RCC 7860 (cell line): ENCODE data around the gene DLX4.

ENCODE experiments used
- DNase-seq: peaks from one replicate; pipeline ENCODE4 v3.0.0-alpha.2; 2015; ENCODE audit warnings: low spot score
- FAIRE-seq: peaks from 2 replicates; lab custom pipeline; 2012; peaks lifted over from hg19 to GRCh38; lab: Jason Lieb, UNC

The DLX4 gene

DNA sequence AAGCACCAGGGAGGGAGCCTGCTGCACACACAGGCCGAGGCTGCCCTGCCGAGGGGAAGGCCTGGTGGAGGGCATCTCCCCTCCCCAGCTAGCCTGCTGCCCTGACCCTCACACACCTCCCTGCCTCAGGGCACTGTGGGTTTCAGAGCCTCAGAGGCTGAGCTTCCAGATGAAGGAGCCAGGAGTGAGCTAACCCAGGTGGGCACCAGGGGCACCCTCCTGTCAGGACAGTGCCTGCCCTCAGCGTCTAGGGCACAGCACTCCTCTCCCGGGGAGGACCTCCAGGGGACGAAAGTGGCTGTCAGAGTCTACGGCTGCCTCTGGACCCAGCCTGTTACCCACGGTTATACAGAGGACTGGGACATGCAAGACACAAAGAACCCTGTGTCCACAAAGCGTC lies 22.8 kb upstream of the DLX4 start:
- FAIRE-seq (no peak), DNase-seq (no peak)

GRCh38 chr17:49946964-49947584 lies 21.9 kb upstream of the DLX4 start:
- DNase-seq (peak; percentile 62), FAIRE-seq (peak; percentile 35)

GRCh38 chr17:49949634-49950033 lies 19.4 kb upstream of the DLX4 start:
- DNase-seq (no peak), FAIRE-seq (no peak)

- DNase-seq (no peak), FAIRE-seq (no peak)
Observed at GRCh38 chr17:49951362-49952082, 17.5 kb upstream of the DLX4 start.

GRCh38 chr17:49952209-49952911 lies 16.6 kb upstream of the DLX4 start:
- DNase-seq (peak; percentile 49), FAIRE-seq (no peak)

DNA sequence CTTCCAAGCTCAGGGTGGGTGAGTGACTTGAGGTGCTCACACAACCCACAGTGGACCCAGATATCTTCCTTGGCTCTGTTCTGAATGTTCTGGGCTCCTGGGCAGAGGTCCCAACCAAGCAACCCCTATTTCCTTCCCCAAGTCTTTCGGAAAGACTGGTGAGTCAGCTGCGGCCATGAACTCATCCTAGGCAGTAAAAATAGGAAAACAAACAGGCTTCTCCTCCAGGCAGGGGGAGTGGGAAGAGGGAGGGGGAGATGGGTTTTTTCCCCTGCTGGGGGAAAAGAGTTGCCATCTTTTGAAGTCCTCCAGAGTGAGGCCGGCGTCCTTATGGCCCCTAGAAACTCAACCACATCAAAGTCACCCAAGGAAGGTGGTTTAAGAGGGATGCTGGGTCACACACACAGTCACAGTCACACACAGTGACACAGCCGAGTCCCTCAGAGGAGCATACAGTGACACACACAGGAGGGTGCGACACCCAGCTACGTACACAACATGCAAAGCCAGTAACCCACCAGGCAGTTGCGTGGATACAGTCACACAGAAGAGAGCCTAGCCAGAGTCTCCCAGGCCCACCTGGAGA lies 16.0 kb upstream of the DLX4 start:
- peak; percentile 23 for DNase-seq
- FAIRE-seq = no peak

GRCh38 chr17:49955157-49955556 lies 13.8 kb upstream of the DLX4 start:
- no peak for FAIRE-seq
- DNase-seq = peak; percentile 22

DNA sequence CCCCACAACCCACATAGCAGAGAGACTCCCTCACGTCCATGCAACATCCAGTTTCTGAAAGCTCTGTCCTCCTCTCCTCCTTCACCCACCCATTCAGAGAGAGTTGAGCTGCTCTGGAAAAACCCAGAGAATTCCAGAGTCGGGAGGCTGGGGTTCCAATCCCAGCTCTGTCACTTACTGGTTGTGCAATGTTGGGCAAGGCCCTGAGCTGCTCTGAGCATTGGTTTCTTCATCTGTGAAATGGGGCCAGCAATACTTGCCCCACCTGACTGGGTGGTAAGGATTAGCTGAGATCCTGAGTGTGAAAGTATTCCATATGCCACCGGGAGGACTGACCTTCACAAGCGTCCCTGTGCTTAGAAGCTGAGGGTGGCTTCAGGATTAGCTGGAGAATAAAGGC lies 12.2 kb upstream of the DLX4 start:
- no peak for FAIRE-seq

DNA sequence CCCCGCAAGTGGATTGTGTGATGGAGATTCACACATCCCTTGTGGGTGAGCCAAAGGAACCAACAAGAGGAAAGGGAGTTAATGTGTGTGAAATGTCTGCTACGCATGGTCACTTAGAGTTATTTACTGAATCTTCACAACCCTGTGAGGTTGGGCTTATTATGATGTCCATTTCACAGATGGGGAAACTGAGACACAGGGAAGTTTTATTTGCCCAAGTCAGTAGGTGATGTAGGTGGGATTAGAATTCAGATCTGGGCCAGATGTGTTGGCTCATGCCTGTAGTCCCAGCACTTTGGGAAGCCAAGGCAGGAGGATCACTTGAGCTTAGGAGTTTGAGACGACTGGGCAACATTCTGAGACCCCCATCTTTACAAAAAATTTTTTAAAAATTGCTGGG lies 11.6 kb upstream of the DLX4 start:
- DNase-seq (no peak), FAIRE-seq (no peak)

More for the DNA sequence above, 12.2 kb upstream of the DLX4 start:
- no peak for DNase-seq

DNA sequence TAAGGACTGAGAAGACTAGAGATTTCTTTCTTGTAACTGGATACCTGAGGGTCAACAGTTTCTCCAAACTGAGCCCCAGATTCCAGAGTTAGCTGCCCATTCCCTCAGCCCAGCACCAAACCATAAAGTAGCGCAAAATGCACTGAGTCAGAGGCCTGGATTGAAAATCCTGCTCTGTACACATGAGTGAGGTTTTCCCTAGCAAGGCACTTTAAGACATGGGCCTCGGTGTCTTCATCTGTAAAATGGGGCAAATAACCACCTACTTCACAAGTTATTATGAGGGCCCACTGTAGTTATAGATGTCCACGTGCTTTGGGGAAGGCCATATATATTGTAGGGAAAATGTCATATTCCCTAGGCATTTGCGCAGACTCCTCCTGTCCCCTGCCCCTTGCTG lies 10.3 kb upstream of the DLX4 start:
- no peak for FAIRE-seq
- DNase-seq = no peak

DNA sequence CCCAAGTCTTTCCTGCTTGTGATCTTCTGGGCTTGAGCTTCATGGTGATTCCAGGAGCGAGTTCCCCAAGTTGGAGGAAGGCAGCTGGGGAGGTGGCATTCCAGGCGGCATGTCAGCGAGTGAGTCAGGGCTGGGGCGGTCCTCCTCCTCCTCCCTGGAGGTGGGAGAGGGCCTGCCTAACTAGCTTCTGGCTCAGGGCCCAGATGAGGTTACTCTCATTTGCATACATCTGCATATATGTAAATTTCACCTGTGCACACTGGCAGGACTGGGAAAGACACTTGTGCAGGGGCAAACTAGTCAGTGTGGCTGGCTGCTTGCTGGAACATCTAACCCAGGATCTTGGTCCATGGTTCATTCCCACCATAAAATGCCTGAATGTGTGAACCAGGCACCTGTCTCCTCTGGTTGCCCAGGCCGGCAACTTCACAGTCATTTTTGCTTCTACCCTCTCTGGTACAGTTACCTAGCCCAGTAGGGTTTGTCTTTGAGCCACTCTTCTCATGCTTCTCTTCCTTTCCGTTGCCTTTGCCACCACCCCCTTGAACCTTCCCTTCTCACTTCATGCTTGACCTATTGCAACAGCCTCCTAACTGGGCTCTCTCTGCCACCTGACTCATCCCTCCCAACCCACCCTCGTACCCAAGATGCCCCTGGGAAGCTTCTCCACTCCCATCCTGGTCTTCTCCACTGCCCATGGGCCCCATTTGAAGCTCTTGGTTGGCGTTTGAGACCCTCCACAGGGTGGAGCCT lies 9.6 kb upstream of the DLX4 start:
- peak; percentile 79 for FAIRE-seq
- DNase-seq = peak; percentile 53

- DNase-seq (no peak), FAIRE-seq (no peak)
Observed at GRCh38 chr17:49962599-49963308, 6.2 kb upstream of the DLX4 start.

GRCh38 chr17:49963309-49963625 lies 5.7 kb upstream of the DLX4 start:
- DNase-seq = no peak
- no peak for FAIRE-seq

DNA sequence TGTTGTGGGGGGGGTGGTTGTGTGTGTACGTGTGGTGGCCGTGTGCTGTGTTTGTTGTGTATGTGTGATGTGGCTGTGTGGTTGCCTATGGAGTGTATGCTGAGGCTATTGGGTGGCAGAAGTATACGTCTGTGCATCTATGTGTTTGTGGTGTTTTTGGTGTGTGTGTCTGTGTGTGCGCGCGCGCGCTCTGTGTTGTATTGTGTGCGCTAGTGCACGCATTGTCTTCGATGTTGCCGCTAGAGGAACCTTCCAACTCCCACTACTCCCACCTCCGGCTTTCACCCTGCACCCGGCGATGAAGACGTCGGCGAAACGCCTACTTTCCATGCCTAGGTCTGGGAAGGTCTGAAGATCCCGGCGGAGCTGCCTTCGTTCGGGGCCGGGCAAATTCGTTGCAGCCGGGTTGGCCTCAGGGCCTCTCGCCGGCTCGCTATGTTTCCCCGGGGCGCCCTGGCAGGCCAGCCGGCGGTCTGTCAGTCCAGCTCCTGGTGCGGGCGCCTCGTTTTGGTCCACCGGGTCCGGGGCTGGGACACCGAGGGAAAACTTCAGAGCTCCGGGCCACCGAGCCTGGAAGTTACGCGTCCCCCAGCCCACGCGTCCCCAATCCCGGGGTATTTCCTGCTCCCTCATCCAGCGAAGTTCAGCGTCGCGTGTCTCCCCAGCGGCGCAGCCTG lies 5.2 kb upstream of the DLX4 start:
- DNase-seq (no peak), FAIRE-seq (no peak)

DNA sequence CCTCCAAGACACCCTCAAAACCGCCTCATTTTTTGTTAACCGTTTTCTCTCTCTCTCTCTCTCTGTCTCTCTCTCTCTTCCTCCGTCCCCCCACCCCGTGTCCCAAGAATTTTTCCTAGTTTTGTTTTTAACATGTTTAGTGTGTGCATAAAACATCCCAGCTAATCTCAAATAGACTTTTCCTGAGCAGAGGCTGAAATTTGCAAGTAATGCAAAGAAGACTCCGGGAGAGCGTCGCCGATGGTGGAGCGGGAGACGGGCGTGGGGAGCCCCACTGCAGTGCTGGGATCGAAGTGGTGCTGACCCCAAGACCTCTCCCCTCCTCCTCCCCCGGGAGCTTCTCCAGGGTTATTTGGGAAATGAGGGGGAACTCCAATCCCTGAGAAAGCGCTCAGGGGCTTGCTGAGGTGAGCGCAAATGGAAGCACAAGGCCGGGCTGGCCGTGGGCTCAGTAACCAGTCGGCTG lies 4.7 kb upstream of the DLX4 start:
- DNase-seq (no peak), FAIRE-seq (no peak)

DNA sequence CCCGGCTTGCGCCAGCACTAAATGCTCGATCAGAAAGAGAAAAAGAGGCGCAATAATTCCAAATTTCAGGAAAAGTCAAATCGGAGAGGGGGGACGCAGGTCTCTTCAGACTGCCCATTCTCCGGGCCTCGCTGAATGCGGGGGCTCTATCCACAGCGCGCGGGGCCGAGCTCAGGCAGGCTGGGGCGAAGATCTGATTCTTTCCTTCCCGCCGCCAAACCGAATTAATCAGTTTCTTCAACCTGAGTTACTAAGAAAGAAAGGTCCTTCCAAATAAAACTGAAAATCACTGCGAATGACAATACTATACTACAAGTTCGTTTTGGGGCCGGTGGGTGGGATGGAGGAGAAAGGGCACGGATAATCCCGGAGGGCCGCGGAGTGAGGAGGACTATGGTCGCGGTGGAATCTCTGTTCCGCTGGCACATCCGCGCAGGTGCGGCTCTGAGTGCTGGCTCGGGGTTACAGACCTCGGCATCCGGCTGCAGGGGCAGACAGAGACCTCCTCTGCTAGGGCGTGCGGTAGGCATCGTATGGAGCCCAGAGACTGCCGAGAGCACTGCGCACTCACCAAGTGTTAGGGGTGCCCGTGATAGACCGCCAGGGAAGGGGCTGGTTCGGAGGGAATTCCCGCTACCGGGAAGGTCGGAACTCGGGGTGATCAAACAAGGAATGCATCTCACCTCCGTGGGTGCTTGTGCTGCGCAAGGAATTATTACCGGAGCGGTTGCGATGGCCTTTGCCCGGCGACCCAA lies 4.0 kb upstream of the DLX4 start:
- FAIRE-seq (no peak), DNase-seq (no peak)

DNA sequence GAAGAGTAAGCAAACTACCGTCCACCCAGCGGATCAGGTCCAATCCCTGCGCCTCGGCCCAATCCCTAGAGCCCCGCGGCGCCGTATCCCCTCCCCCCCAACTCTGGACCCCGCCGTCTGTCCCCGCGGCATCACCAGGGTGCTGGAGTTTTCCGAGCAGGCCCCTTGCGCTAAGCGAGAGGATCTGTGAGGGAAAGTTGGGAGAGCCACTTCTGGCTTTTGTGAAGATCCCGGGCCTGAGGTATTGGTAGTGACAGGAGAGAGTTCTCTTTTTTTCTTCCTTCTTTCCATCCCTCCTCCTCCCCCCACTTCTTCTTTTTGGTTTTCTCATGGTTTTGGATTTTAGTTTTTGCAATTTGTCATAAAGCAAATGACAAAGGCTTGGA lies 3.5 kb upstream of the DLX4 start:
- no peak for FAIRE-seq

GRCh38 chr17:49966767-49967166 lies 2.2 kb upstream of the DLX4 start:
- FAIRE-seq (no peak), DNase-seq (no peak)

More for the DNA sequence above, 3.5 kb upstream of the DLX4 start:
- no peak for DNase-seq

- no peak for DNase-seq
Observed at GRCh38 chr17:49967205-49967604, 1.8 kb upstream of the DLX4 start.

More at GRCh38 chr17:49967205-49967604, 1.8 kb upstream of the DLX4 start:
- no peak for FAIRE-seq
